Tibial artery (tissue), 4 donors: ENCODE data around the gene DHX38.
"Not testable (repeated sequence)": the region's sequence is repeated elsewhere in the genome, so short reads cannot be mapped to it uniquely, and the experiment has no call there.

Source experiments
- DNase-seq, 2 donors: peaks; one replicate each; pipeline ENCODE4 v3.0.0-alpha.2; 2019
- H3K27ac ChIP-seq, 2 donors: fragments of 200-600 bp; sonication (generic) in 1 of 2; 1 replicate in 1 of 2; 2 replicates in 1 of 2; pipeline ENCODE4 v1.5.1; 2018 to 2019; ENCODE audit warnings: mild to moderate bottlenecking in 1 of 2
- H3K27me3 ChIP-seq, 2 donors: fragments of 200-600 bp; sonication (generic) in 1 of 2; one replicate each; pipeline versions ENCODE4 v1.5.1 to v1.6.0; 2016 to 2019
- H3K36me3 ChIP-seq, 3 donors: fragments of 200-600 bp; sonication (generic) in 2 of 3; one replicate each; pipeline ENCODE4 v1.5.1; 2016 to 2019; ENCODE audit warnings: mild to moderate bottlenecking in 2 of 3
- H3K4me1 ChIP-seq, 4 donors: fragments of 200-600 bp; sonication (generic) in 2 of 4; 1 replicate in 3 of 4; 2 replicates in 1 of 4; pipeline ENCODE4 v1.5.1; 2016 to 2019
- H3K4me3 ChIP-seq, 2 donors: fragments of 200-600 bp; sonication (generic) in 1 of 2; 1 replicate in 1 of 2; 2 replicates in 1 of 2; pipeline ENCODE4 v1.5.1; 2018 to 2019; ENCODE audit warnings: mild to moderate bottlenecking in 2 of 2
- H3K9me3 ChIP-seq, 3 donors: fragments of 200-600 bp; sonication (generic) in 1 of 3; one replicate each; pipeline ENCODE4 v1.5.1; 2016 to 2019
- intact Hi-C: fragments of 100-400 bp; cut with DNase I; formaldehyde crosslinking; loops from one replicate; pipeline ENCODE4 v1.15.0; 2023; ENCODE audit warnings: low total_unique reads
- TF ChIP-seq, protein P1 (sequence below), 2 experiments: fragments of 200-600 bp in 1 of 2; fragments of 450-650 bp in 1 of 2; IDR thresholded peaks; one replicate each; pipeline ENCODE4 v1.5.1; 2017 to 2019; ENCODE audit warnings: antibody characterized with exemption in 2 of 2, mild to moderate bottlenecking in 1 of 2, moderate library complexity in 1 of 2

Gene DHX38

DNA sequence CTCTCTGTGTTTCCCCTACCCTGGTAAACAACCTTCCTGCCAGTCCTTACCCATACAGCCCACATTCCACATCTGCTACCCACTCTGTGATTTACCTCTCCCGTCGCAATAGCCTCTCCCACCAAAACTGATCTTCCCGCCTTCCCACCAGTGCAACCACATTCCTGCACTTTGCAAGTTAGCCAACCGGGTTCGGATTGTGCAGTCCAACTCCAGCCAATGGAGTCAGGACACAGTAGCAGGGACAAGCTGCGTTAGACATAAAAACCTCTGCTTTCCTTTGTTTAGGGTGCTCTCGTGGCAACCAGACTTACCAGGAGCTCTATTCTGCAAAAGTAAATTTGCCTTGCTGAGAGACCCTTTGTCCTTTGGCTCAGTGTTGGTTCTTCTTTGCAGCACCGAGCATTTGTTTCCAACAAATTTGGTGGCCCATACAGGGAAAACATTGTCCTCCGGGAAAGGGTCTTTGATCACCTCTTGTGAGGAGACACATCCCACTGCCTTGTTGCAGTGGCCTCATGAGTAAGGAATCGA is 29.2 kb upstream of the DHX38 start:
- Histone ChIP-seq H3K27me3 (no peaks in the 10 kb centered on the region), H3K4me1 (no peaks in the 10 kb centered on the region), H3K9me3 (no peaks in the 10 kb centered on the region), H3K36me3 (peaks cover 0 to 3% (median 0%) of the 10 kb centered on the region in 3 donors), H3K27ac (no peak overlapping the region), H3K4me3 (no peak overlapping the region)
- DNase-seq: no peak
- intact Hi-C loops: no loop called here
- TF ChIP-seq, protein P1, sequence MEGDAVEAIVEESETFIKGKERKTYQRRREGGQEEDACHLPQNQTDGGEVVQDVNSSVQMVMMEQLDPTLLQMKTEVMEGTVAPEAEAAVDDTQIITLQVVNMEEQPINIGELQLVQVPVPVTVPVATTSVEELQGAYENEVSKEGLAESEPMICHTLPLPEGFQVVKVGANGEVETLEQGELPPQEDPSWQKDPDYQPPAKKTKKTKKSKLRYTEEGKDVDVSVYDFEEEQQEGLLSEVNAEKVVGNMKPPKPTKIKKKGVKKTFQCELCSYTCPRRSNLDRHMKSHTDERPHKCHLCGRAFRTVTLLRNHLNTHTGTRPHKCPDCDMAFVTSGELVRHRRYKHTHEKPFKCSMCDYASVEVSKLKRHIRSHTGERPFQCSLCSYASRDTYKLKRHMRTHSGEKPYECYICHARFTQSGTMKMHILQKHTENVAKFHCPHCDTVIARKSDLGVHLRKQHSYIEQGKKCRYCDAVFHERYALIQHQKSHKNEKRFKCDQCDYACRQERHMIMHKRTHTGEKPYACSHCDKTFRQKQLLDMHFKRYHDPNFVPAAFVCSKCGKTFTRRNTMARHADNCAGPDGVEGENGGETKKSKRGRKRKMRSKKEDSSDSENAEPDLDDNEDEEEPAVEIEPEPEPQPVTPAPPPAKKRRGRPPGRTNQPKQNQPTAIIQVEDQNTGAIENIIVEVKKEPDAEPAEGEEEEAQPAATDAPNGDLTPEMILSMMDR (IDR thresholded peaks at IDR 0.05): no peak

DNA sequence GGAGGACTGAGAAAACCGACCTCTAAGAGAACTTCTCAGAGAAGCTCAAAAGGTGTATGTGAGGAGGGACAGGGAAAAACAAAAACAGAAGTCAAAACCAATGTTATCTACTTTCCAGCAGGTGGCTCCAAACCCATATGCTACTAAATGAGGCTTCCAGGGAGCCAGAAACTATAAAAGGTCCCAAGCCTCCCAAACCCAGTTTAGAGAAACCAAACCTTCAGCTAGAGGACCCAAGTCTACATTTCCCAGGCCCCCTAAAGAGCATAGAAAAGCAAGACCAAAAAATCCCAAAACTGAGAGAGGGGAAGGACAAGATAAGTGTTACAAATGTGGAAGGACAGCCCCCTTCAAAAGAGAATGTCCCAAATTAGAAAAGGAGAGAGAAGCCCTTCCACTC is 26.9 kb upstream of the DHX38 start:
- Histone ChIP-seq H3K4me1 (no peaks in the 10 kb centered on the region), H3K36me3 (peaks cover 0 to under 1% (median 0%) of the 10 kb centered on the region in 3 donors), H3K4me3 (no peak overlapping the region), H3K9me3 (no peaks in the 10 kb centered on the region), H3K27me3 (no peaks in the 10 kb centered on the region), H3K27ac (no peak overlapping the region)
- no peak for DNase-seq
- TF ChIP-seq, protein P1 (IDR thresholded peaks at IDR 0.05): peak; percentile 41 to 55
- intact Hi-C loops: no loop called here

DNA sequence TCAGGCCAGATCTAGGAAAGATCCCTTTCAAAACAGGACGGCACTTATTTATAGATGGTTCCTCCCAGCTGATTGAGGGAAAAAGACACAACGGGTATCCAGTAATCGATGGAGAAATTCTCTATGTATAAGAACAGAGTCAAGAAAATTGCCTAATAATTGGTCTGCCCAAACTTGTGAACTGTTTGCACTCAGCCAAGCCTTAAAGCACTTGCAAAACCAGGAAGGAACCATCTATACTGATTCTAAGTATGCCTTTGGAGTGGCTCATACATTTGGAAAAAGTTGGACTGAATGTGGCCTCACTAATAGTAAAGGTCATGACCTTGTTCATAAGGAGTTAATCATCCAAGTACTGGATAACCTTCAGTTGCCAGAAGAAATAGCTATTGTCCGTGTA is 24.7 kb upstream of the DHX38 start:
- no peak overlapping the region for H3K27ac ChIP-seq
- no peaks in the 10 kb centered on the region for H3K9me3 ChIP-seq
- H3K4me1 ChIP-seq: peaks cover 0 to 21% (median 15%) of the 10 kb centered on the region in 4 donors
- H3K36me3 ChIP-seq: no peaks in the 10 kb centered on the region
- no peaks in the 10 kb centered on the region for H3K27me3 ChIP-seq
- H3K4me3 ChIP-seq: no peak overlapping the region
- no peak for DNase-seq
- TF ChIP-seq, protein P1 (IDR thresholded peaks at IDR 0.05): no peak
- intact Hi-C loops: no loop called here

DNA sequence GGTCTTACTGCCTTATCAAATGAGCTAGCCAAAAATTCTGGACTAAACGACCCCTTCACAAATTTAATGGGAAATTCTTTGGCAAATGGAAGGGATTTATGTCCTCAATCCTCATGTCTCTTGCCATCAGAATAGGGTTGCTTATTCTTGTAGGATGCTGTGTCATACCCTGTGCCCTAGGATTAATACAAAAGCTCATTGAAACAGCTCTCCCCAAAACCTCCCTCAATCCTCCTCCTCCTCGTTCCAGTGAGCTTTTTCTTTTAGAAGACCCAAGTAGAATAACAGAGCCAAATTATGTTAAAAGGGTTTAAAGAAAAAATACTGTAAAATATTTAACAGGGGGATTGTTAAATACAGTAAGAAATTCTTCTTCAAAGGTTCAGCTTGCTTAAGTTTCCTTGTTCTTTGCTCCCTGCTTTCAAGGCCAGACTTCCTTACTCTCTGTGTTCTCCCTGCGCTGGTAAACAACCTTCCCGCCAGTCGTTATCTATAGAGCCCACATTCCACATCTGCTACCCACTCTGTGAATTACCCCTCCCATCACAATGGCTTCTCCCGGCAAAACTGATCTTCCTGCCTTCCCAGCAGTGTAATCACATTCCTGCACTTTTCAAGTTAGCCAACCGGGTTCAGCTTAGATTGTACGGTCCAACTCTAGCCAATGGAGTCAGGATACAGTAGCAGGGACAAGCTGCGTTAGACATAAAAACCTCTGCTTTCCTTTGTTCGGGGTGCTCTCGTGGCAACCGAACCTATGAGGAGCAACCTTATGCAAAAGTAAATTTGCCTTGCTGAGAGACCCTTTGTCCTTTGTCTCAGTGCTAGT is 20.9 kb upstream of the DHX38 start:
- Histone ChIP-seq H3K9me3 (no peaks in the 10 kb centered on the region), H3K36me3 (peaks cover 0 to 2% (median 1%) of the 10 kb centered on the region in 3 donors), H3K4me1 (peaks cover 0 to 37% (median 23%) of the 10 kb centered on the region in 4 donors), H3K4me3 (no peak overlapping the region), H3K27me3 (no peaks in the 10 kb centered on the region), H3K27ac (peak overlapping the region; percentile 59 to 64)
- intact Hi-C loops: no loop called here
- TF ChIP-seq, protein P1 (IDR thresholded peaks at IDR 0.05): no peak
- peak in 1 of 2 donors; percentile 27 for DNase-seq

DNA sequence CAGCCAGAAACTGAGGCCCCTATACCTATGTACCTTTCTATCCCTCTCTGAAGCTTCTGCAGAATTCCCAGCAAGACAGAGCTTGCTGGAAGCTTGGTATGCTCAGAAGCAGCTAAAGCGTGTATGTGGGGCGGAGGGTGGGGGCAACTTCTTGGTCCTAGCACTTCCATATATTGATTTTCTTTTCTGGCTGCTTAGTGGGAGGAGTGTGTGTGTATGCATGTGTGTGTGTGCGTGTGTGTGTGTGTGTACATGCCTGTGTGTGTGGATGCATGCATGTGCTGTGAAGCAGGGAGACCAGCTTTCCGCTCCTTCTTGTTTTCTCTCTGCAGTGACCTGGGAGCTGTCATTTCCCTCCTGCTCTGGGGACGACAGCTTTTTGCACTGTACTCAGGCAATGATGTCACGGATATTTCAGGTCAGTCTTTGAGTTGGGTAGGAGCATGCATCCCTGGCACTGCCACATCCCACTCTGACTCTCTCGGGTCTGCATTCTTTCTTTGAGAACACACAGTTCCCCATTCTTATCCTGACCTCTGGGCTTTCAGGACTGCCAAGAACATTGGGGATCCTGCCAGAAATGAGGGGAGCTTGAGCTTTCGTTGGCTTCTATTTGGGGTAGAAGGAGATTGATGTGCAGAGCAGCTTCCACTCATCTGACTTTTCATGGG is 20.0 kb upstream of the DHX38 start:
- intact Hi-C loops: no loop called here
- H3K27me3 ChIP-seq: no peaks in the 10 kb centered on the region
- peaks cover 0 to 9% (median 4%) of the 10 kb centered on the region in 3 donors for H3K36me3 ChIP-seq
- H3K4me1 ChIP-seq: peaks cover 0 to 37% (median 23%) of the 10 kb centered on the region in 4 donors
- TF ChIP-seq, protein P1 (IDR thresholded peaks at IDR 0.05): no peak
- H3K4me3 ChIP-seq: peak overlapping the region in 1 of 2 donors; percentile 2
- no peaks in the 10 kb centered on the region for H3K9me3 ChIP-seq
- H3K27ac ChIP-seq: peak overlapping the region; percentile 59 to 64
- DNase-seq: peak; percentile 33 to 73

DNA sequence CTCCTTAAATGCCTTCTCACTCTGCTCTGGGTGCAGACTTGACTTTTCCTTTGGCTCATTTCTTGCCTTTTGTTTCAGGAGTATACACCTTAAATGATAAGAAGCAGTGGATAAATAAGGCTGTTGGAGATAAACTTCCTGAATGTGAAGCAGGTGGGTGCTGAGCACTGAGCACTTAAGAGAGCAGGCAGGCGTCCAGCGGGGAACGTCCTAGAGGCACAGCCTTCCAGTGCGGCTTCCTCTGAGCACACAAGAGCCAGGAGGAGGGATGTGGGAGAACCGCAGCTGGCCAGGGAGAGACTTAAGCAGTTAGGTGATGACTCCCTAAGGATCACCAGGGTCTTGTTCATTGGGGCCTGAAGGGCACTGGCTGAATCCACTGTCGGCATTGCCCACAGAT is 18.6 kb upstream of the DHX38 start:
- H3K4me1 ChIP-seq: peaks cover 0 to 37% (median 23%) of the 10 kb centered on the region in 4 donors
- intact Hi-C loops, DNase-seq, H3K9me3 ChIP-seq, H3K27me3 ChIP-seq, H3K36me3 ChIP-seq, H3K4me3 ChIP-seq: not testable (repeated sequence)
- peak overlapping the region; percentile 59 to 64 for H3K27ac ChIP-seq

DNA sequence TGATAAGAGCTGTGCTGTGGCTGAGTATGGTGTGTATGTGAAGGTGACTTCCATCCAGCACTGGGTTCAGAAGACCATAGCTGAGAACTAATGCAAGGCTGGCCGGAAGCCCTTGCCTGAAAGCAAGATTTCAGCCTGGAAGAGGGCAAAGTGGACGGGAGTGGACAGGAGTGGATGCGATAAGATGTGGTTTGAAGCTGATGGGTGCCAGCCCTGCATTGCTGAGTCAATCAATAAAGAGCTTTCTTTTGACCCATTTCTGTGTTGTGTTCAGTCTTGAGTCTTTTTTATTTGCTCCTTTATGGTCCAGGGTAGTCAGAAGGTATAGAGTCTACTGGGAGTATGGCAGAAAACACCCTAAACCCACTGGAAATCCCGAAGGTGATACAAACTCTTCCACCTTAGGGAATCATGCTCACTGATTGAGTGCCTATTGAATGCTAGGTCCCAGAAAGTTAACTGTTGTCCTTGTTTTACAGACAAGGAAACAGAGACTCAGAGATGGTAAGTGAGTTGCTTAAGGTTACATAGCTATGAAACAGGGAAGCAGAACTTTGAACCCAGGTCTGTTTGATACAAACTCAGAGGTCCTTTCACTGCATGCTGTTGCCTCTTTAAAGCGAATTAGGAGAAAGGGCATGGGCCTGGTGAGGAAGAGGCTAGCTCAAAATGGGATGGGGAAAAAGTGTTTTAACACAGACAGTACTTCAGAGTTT is 16.5 kb upstream of the DHX38 start:
- H3K4me3 ChIP-seq, H3K27me3 ChIP-seq, H3K9me3 ChIP-seq, H3K36me3 ChIP-seq, intact Hi-C loops, DNase-seq, H3K27ac ChIP-seq: not testable (repeated sequence)
- H3K4me1 ChIP-seq: peaks cover 0 to 34% (median 20%) of the 10 kb centered on the region in 4 donors
